ENCODE data around the gene CEP83. TPM values are rescaled to one million over a fixed set of nuclear protein-coding genes. Genes with fewer than 3 reads are reported as not detected.
"Not testable (repeated sequence)": the region's sequence is repeated elsewhere in the genome, so short reads cannot be mapped to it uniquely, and the experiment has no call there.

Gene CEP83
- total RNA-seq, 1 donor from 2014 or later, result 28.7 TPM

- TF ChIP-seq CTCF (conservative IDR thresholded peaks at IDR 0.05), result no peak
- peaks cover 28% of the 10 kb centered on the region for H3K9me3 Mint-ChIP-seq
- H3K4me3 Mint-ChIP-seq, result no peak overlapping the region
- H3K27me3 Mint-ChIP-seq (ENCODE audit: low read depth), result no peaks in the 10 kb centered on the region
- peaks cover 13% of the 10 kb centered on the region for H3K4me1 Mint-ChIP-seq
- peak overlapping the region; percentile 47 for H3K27ac Mint-ChIP-seq (ENCODE audit: unreplicated experiment)
- DNase-seq (ENCODE audit: low read depth, low spot score), result no peak
- H3K36me3 Mint-ChIP-seq (ENCODE audit: low read depth), result peaks cover 54% of the 10 kb centered on the region
These were observed 33.6 kb downstream of the CEP83 start for GRCh38 chr12:94426049-94426448.

- not testable (repeated sequence) for H3K27me3 Mint-ChIP-seq (ENCODE audit: low read depth); H3K27ac Mint-ChIP-seq (ENCODE audit: unreplicated experiment); DNase-seq (ENCODE audit: low read depth, low spot score)
- peaks cover 20% of the 10 kb centered on the region for H3K9me3 Mint-ChIP-seq
- H3K36me3 Mint-ChIP-seq (ENCODE audit: low read depth), result peaks cover 46% of the 10 kb centered on the region
- H3K4me3 Mint-ChIP-seq, result peak overlapping the region; percentile 54
- peaks cover 13% of the 10 kb centered on the region for H3K4me1 Mint-ChIP-seq
These were observed 34.8 kb downstream of the CEP83 start for GRCh38 chr12:94424830-94425229.

- Mint-ChIP-seq H3K27me3 (ENCODE audit: low read depth) (no peaks in the 10 kb centered on the region), H3K36me3 (ENCODE audit: low read depth) (peaks cover 41% of the 10 kb centered on the region), H3K4me3 (no peak overlapping the region), H3K4me1 (peaks cover 8% of the 10 kb centered on the region), H3K9me3 (peaks cover 20% of the 10 kb centered on the region), H3K27ac (ENCODE audit: unreplicated experiment) (no peak overlapping the region)
- DNase-seq (ENCODE audit: low read depth, low spot score), result no peak
- TF ChIP-seq CTCF (conservative IDR thresholded peaks at IDR 0.05), result no peak
These were observed 37.6 kb downstream of the CEP83 start for GRCh38 chr12:94421868-94422740.

GRCh38 chr12:94418517-94418916, 41.1 kb downstream of the CEP83 start:
- H3K4me3 Mint-ChIP-seq, result no peak overlapping the region
- H3K27ac Mint-ChIP-seq (ENCODE audit: unreplicated experiment), result no peak overlapping the region
- peaks cover 21% of the 10 kb centered on the region for H3K36me3 Mint-ChIP-seq (ENCODE audit: low read depth)
- H3K27me3 Mint-ChIP-seq (ENCODE audit: low read depth), result no peaks in the 10 kb centered on the region
- no peak for TF ChIP-seq CTCF (conservative IDR thresholded peaks at IDR 0.05)
- H3K9me3 Mint-ChIP-seq, result peaks cover 10% of the 10 kb centered on the region
- peaks cover 6% of the 10 kb centered on the region for H3K4me1 Mint-ChIP-seq
- no peak for DNase-seq (ENCODE audit: low read depth, low spot score)

GRCh38 chr12:94416613-94417012, 43.1 kb downstream of the CEP83 start:
- H3K27ac Mint-ChIP-seq (ENCODE audit: unreplicated experiment), result no peak overlapping the region

More at GRCh38 chr12:94416613-94417012, 43.1 kb downstream of the CEP83 start:
- no peak for DNase-seq (ENCODE audit: low read depth, low spot score)
- Mint-ChIP-seq H3K4me1 (peaks cover 6% of the 10 kb centered on the region), H3K4me3 (no peak overlapping the region), H3K27me3 (ENCODE audit: low read depth) (no peaks in the 10 kb centered on the region), H3K9me3 (no peaks in the 10 kb centered on the region), H3K36me3 (ENCODE audit: low read depth) (peaks cover 6% of the 10 kb centered on the region)
- TF ChIP-seq CTCF (conservative IDR thresholded peaks at IDR 0.05), result no peak

Measured in neural crest cell (in vitro differentiated cells).